Brain microvascular endothelial cell (primary cell): ENCODE results near the gene EPB41.
"Not testable (repeated sequence)": the region's sequence is repeated elsewhere in the genome, so short reads cannot be mapped to it uniquely, and the experiment has no call there.

Experiments used
- DNase-seq: peaks from one replicate; pipeline ENCODE4 v3.0.0-alpha.2; 2020
- H3K27ac ChIP-seq: fragments of 250-450 bp; sonication (Bioruptor Pico); 2 replicates; pipeline ENCODE4 v1.5.1; 2020; ENCODE audit warnings: mild to moderate bottlenecking, moderate library complexity
- H3K27me3 ChIP-seq: fragments of 250-450 bp; sonication (Bioruptor Pico); replicated peaks from 2 replicates; pipeline ENCODE4 v1.5.1; 2020; ENCODE audit warnings: mild to moderate bottlenecking
- H3K36me3 ChIP-seq: fragments of 250-450 bp; sonication (Bioruptor Pico); replicated peaks from 2 replicates; pipeline ENCODE4 v1.5.1; 2020; ENCODE audit warnings: mild to moderate bottlenecking
- H3K4me3 ChIP-seq: 2 replicates; pipeline ENCODE4 v1.5.1; 2011; ENCODE audit warnings: low read depth, mild to moderate bottlenecking, control low read depth, low read length, moderate library complexity
- in situ Hi-C: cut with HindIII; loops from 2 replicates; pipeline ENCODE4 v1.10.0; 2017; ENCODE audit warnings: low sequenced_read_pairs, low pct_ligation_motif_present
- TF ChIP-seq, protein P1 (sequence below): IDR thresholded peaks from 2 replicates; pipeline ENCODE4 v1.5.1; 2011; ENCODE audit warnings: low read depth, mild to moderate bottlenecking, moderate library complexity, low read length, control low read depth, inconsistent platforms; ENCODE audit errors: missing control alignments

Gene EPB41

GRCh38 chr1:29090937-29091618 lies 176.7 kb downstream of the EPB41 start:
- Histone ChIP-seq H3K27me3 (no peaks in the 10 kb centered on the region), H3K27ac (no peak overlapping the region), H3K4me3 (no peak overlapping the region), H3K36me3 (no peaks in the 10 kb centered on the region)
- no peak for DNase-seq
- TF ChIP-seq, protein P1, sequence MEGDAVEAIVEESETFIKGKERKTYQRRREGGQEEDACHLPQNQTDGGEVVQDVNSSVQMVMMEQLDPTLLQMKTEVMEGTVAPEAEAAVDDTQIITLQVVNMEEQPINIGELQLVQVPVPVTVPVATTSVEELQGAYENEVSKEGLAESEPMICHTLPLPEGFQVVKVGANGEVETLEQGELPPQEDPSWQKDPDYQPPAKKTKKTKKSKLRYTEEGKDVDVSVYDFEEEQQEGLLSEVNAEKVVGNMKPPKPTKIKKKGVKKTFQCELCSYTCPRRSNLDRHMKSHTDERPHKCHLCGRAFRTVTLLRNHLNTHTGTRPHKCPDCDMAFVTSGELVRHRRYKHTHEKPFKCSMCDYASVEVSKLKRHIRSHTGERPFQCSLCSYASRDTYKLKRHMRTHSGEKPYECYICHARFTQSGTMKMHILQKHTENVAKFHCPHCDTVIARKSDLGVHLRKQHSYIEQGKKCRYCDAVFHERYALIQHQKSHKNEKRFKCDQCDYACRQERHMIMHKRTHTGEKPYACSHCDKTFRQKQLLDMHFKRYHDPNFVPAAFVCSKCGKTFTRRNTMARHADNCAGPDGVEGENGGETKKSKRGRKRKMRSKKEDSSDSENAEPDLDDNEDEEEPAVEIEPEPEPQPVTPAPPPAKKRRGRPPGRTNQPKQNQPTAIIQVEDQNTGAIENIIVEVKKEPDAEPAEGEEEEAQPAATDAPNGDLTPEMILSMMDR: no peak
- in situ Hi-C loops: no loop called here

- DNase-seq, H3K4me3 ChIP-seq, H3K36me3 ChIP-seq, in situ Hi-C loops, H3K27me3 ChIP-seq, H3K27ac ChIP-seq: not testable (repeated sequence)
Observed at GRCh38 chr1:29092704-29093103, 178.3 kb downstream of the EPB41 start.

GRCh38 chr1:29094433-29094832 lies 180.1 kb downstream of the EPB41 start:
- TF ChIP-seq, protein P1: no peak
- Histone ChIP-seq H3K27ac (no peak overlapping the region), H3K36me3 (no peaks in the 10 kb centered on the region), H3K4me3 (no peak overlapping the region), H3K27me3 (no peaks in the 10 kb centered on the region)
- DNase-seq: no peak
- in situ Hi-C loops: no loop called here

- Histone ChIP-seq H3K27ac (no peak overlapping the region), H3K4me3 (no peak overlapping the region), H3K27me3 (no peaks in the 10 kb centered on the region), H3K36me3 (no peaks in the 10 kb centered on the region)
- DNase-seq: no peak
- TF ChIP-seq, protein P1: no peak
- in situ Hi-C loops: no loop called here
Observed at GRCh38 chr1:29094954-29095353, 180.6 kb downstream of the EPB41 start.

- Histone ChIP-seq H3K36me3 (no peaks in the 10 kb centered on the region), H3K27me3 (no peaks in the 10 kb centered on the region), H3K4me3 (no peak overlapping the region), H3K27ac (no peak overlapping the region)
- TF ChIP-seq, protein P1: no peak
- no peak for DNase-seq
- in situ Hi-C loops: no loop called here
Observed at GRCh38 chr1:29096231-29096886, 182.0 kb downstream of the EPB41 start.

DNA sequence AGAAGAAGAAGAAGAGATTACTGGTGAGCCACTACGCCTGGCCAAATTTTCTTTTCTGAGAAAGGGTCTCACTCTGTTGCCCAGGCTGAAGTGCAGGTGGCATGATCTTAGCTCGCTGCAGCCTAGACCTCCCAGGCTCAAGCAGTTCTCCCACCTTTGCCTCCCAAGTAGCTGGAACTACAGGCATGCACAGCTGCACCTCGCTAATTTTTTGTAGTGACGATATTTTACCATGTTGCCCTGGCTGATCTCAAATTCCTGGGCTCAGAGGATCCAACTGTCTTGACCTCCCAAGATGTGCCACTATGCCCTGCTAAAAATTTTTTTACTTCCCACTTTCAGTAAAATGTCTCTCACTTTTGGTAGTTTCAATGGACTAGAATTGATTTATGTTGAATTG lies 184.9 kb downstream of the EPB41 start:
- no peak overlapping the region for H3K4me3 ChIP-seq
- no peaks in the 10 kb centered on the region for H3K27me3 ChIP-seq
- H3K36me3 ChIP-seq: no peaks in the 10 kb centered on the region
- no peak overlapping the region for H3K27ac ChIP-seq
- in situ Hi-C loops: no loop called here
- no peak for DNase-seq
- TF ChIP-seq, protein P1: no peak
